Fibroblast of skin of left biceps (primary cell): ENCODE results near the gene ZFAND6.

ENCODE experiments used
- DNase-seq, 2 experiments: peaks; one replicate each; pipeline ENCODE4 v3.0.0-alpha.2; 2013; ENCODE audit warnings: low read depth in 2 of 2

The ZFAND6 gene

DNA sequence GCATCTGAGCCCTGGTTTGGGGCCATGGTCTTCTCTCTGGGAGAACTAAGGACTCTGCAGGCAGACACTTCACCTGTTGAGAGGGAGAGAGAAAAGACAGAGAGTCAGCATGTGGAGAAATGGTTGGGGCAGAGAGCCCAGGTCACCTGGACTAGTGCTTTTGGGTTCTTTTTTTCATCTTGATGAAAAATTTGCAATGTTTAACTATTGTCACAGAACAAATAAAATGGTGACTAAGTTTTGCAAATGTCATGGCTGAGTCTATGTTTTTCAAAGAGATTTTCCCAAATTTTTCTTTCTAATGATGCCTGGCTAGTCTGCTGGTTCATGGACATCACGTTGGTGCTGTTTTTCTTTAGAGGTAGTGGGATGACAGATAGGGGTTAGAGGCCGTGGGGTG, 111.1 kb downstream of the ZFAND6 start:
- DNase-seq: no peak

- DNase-seq: no peak
These were observed 112.3 kb downstream of the ZFAND6 start for GRCh38 chr15:80171787-80172186.

DNA sequence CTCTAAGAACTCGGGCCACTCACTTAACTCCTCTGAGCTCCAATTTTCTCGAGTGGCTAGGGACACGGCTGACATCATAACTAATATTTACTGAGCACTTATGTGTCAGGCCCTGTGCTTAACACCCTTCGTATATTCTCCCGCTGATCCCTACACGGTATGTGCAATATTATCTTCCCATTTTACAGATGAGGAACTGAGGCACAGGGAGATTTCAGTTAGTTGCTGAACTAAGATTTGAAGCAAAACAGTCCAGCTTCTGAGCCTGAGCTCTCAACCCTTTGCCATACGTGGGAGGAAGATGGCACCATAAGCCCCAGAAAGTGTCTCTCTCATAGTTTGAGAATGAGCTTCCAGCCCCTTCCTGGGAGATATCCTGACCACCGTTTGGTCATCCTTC, 112.9 kb downstream of the ZFAND6 start:
- no peak for DNase-seq

DNA sequence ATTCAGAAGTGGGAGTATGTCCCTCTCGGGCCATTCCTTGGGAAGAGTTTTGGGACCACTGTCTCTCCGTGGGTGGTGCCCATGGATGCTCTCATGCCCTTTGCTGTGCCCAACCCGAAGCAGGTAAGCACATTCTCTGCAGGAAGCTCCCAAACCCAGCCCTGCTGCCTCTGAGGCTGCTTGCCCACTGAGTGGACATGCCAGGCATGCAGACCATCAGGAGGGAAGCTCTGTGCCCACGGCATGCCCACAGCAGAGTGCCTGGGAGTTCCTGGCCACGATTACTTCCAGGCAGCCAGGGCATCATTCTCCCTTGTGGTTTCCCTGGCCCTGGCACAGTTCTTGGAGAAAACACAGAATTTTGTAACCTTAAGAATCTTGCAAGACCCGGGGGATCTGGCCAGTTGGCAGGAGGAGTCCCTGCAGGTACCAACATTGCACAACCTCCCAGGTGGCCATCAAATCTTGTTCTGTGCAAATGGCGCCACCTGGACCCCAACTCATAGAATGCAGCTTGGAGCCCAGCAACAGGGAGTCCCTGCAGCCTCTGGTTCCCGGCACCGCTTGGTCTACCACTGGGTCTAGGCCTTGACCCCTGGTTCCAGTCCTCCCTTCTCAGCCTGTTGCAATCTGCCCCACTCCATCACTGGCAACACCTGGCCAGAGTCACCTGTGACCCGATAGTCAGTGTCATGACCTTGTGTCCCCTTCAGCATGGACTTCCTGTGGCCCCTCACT, 113.7 kb downstream of the ZFAND6 start:
- DNase-seq: no peak

- no peak for DNase-seq
These were observed 114.7 kb downstream of the ZFAND6 start for GRCh38 chr15:80174017-80174746.

- no peak for DNase-seq
These were observed 116.0 kb downstream of the ZFAND6 start for GRCh38 chr15:80175436-80175835.

DNA sequence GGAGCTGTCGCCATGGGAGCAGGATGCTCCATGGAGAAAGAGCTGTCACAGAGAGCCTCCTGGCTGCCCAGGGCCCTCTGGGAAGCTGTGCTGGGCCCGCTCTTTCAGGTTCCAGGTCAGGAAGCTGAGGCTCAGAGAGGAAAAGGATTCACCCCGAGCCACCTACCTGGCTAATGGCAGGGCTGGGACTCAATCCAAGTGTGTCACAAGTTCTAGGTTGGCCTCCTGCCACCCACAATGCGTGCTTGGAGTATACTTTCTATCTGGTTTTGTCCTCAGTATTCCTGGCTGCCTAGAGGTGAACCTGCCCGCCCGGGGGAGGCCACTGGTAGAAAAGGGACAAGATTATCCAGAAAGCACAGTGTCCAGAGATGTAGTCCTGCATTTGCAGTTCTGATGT, 117.0 kb downstream of the ZFAND6 start:
- no peak for DNase-seq

- DNase-seq: no peak
These were observed 117.7 kb downstream of the ZFAND6 start for GRCh38 chr15:80177156-80177555.

DNA sequence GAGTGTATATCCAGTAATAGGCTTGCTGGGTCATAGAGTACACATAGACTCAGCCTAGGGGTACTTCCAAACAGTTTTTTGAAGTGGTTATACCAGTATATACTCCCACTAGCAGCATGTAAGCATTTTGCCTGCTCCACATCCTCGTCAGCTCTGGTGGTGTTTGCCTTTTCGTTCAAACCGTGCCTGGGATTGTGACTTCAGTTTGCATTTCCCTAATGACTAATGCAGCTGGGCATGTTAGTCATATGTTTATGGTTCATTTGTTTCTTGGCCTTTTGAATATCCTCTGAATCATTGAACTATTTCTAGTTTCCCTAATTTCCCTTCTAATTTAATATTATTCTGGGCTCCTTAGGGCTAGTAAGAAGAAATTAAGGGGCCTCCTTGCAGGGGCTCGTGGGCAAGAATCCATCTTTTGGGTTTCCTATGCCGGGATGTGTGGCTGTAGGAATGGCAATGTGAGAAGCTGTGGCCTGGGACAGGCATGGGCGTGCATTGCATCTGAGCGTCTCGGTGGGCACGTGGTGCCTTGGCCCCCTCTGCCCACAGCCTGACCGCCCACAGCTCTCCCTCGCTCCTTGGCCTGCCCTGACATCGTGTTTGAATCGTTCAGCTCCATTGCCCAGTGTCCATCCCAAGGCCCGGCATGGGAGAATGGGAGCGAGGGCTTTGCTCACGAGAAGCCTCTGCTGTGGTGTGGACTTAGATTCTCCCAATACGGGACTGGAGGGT, 119.7 kb downstream of the ZFAND6 start:
- peak; percentile 37 to 43 for DNase-seq

DNA sequence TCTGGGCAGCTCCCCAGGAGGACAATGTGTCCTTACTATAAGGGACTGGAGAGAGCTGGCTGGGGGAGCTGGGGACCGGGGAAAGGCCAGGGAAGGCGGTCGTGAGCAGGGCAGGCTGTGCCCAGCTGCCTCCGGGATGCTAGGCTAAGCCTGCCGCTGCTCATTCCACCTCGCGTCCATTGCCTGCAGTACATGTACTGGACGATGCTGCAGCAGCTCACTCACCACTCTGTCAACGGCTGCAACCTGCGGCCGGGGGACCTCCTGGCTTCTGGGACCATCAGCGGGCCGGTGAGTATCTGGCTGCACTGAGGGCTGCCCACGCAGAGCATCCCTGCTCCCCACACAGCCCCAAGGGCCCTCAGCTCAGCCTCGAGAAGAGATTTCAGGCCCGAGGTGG, 120.5 kb downstream of the ZFAND6 start:
- no peak for DNase-seq

GRCh38 chr15:80180468-80180867, 121.0 kb downstream of the ZFAND6 start:
- no peak for DNase-seq

DNA sequence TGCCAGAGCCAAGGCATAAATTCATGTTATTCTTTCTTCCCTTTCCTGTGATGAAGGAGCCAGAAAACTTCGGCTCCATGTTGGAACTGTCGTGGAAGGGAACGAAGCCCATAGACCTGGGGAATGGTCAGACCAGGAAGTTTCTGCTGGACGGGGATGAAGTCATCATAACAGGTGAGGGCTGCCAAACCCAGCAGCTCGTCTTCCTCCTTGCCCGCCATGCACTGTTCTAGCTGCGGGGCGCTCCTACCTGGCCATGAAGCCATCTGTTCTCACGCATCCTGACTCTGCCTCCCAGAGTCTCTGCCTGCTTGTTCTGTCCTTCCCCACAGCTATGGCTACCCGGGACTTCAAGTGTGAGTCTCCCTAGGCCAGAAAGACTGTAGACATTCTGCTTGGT, 121.5 kb downstream of the ZFAND6 start:
- no peak for DNase-seq

GRCh38 chr15:80182611-80183261, 123.3 kb downstream of the ZFAND6 start:
- DNase-seq: peak in 1 of 2 experiments; percentile 17

DNA sequence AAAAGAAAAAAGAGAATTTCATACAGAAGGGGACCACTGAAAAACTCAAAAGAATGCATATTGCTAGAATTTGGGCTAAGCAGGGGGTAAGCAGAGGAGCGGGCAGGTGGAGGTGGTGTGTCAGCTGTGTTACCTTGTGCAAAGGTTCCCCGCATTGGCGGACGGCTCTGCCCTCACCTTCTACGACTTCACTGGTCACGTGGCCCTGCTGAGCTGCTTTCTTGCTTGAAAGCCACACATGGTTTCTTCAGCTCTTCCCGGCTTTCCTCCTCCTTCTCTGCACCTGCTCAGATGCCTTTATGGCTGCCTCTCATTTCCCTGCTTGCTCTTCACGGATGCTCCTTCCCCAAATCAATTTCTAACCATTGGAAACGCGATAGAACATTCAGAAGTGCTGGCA, 123.8 kb downstream of the ZFAND6 start:
- DNase-seq: no peak

DNA sequence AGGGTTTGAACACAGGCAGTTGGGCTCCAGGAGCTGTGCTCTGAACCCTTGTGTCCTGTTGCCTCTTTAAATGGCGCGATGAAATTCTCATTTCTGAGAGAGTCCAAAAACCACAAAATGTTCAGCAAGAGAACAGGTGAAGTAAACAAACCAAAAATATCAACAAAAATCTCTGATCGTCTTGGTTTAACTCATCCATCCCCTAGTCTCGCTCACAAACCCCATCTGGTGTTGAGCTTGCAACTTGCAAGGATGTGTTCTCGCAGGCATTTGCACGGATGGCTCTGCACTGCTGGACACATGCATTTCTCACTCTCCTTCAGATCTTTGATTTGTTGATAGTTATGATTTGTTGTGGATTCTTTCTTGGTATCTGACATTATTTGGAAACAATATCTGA, 124.4 kb downstream of the ZFAND6 start:
- DNase-seq: no peak

DNA sequence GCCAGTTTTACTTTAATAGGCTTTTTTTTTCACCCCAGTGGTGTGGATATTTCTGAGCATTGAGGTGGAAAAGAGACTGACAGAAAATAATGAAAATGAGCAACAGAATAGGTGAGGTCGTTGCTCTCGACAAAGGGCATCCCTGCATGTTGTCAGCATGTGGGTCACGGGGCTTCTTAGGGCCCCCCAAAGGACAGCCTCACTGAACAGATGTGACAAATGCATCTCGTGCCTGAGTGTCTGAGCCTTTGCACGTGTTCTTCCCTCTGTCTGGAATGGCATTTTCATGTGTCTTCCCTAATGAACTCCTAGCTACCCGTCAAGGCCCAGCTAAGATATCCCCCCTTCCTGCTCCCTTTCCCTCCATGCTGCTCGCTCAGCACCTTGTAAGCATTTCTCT, 125.1 kb downstream of the ZFAND6 start:
- DNase-seq: no peak

DNA sequence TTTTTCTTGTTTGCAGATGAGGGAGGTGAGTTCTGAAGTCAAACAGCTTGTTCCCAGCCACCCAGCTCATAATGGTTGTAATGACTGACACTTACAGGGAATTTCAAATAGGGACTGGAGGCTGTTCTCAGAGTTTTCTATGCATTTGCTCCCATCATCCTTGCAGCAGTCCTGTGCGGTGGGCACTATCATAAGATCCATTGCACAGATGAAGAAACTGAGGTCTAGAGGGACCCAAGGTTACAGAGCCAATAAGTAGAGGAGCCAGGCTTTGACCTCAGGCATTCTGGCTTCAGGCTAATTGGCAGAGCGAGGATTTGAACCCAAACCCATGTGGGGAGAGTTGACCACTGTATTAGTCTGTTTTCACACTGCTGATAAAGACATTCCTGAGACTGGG, 125.7 kb downstream of the ZFAND6 start:
- no peak for DNase-seq

DNA sequence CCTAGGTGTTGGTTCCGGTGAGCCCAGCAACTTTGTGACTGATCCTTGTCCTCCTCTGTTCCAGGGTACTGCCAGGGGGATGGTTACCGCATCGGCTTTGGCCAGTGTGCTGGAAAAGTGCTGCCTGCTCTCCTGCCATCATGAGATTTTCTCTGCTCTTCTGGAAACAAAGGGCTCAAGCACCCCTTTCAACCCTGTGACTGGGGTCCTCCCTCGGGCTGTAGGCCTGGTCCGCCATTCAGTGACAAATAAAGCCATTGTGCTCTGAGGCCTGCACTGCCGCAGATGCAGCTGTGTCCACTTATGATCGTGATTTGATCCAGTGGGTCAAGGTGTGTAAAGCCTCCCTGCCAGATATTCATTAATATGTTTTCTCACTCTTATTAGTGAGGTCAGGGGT, 126.6 kb downstream of the ZFAND6 start:
- no peak for DNase-seq

DNA sequence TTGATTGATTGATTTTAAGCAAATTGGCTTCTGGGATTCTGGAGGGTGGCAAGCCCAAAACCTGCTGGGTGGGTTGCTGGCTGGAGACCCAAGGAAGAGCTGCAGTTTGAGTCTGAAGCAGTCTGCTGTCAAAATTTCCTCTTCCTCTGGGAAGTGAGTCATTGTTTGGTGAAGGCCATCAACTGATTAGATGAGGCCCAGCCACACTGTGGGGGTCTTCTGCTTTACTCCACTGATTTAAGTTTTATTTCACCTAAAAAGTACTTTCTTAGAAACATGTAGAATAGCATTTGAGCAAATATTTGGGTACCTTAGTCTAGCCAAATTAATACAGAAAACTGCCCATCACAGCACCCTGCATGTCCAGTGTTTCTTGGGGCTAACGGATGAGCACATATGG, 127.1 kb downstream of the ZFAND6 start:
- no peak for DNase-seq
